Fibroblast of mammary gland (primary cell): ENCODE data around the gene ZFHX2.
A peak's percentile ranks its signal among the peaks of the same experiment; 100 is the strongest.
"Not testable (repeated sequence)": the region's sequence is repeated elsewhere in the genome, so short reads cannot be mapped to it uniquely, and the experiment has no call there.

Experiments
- DNase-seq: peaks from one replicate; pipeline ENCODE4 v3.0.0-alpha.2; 2010; ENCODE audit warnings: low read depth
- H3K4me3 ChIP-seq: 2 replicates; pipeline ENCODE4 v1.5.1; 2011; ENCODE audit warnings: low read depth, mild to moderate bottlenecking, low read length, moderate library complexity; ENCODE audit not compliant: control insufficient read depth
- TF ChIP-seq, protein P1 (sequence below): conservative IDR thresholded peaks from 2 replicates; pipeline ENCODE4 v1.5.1; 2011; ENCODE audit warnings: low read depth, low read length, inconsistent platforms; ENCODE audit not compliant: control insufficient read depth, insufficient read depth

The ZFHX2 gene

DNA sequence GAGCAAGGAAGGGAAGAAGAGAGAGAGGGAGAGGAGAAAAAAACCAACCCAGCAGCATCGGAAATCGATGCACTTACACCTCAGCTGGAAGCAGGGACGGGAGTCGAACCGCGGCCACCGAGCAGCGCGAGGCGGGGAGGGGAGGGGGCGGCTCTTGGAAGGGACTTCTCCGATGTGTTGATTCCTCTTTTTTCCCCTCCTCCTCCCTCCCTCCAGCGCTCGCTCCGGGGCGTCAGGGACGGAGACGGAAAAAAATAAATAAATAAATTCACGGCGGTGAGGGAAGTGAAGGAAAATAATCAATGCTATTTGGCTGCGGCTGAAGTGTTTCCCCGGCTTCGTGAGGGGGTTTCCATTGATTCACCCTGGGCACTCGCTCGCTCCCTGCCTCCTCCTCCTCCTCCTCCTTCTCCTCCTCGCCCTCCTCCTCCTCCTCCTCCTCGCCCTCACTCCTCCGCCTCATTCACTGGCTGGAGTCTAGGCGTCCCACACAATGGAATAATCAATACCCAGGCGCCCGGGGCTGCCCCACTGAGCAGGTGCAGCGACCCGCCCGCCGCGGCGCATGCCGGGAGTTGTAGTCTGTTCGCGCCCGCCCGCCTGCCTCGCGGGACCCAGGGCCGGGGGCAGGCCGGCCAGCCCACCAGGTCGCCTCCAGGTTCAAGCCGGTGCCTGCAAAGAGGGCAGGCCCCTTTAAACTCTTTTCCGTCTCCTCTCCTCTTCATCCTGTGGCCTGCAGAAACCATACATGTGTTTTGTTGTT is at the start of gene ZFHX2:
TSS of gene ZFHX2 (minus strand) at position 500 of the 763 bp plus-strand sequence. CDS start 16,440 bp downstream, outside the sequence.
- TF ChIP-seq, protein P1, sequence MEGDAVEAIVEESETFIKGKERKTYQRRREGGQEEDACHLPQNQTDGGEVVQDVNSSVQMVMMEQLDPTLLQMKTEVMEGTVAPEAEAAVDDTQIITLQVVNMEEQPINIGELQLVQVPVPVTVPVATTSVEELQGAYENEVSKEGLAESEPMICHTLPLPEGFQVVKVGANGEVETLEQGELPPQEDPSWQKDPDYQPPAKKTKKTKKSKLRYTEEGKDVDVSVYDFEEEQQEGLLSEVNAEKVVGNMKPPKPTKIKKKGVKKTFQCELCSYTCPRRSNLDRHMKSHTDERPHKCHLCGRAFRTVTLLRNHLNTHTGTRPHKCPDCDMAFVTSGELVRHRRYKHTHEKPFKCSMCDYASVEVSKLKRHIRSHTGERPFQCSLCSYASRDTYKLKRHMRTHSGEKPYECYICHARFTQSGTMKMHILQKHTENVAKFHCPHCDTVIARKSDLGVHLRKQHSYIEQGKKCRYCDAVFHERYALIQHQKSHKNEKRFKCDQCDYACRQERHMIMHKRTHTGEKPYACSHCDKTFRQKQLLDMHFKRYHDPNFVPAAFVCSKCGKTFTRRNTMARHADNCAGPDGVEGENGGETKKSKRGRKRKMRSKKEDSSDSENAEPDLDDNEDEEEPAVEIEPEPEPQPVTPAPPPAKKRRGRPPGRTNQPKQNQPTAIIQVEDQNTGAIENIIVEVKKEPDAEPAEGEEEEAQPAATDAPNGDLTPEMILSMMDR: no peak
- H3K4me3 ChIP-seq: peak within 1 kb of the TSS; percentile 60
- peak; percentile 37 for DNase-seq

DNA sequence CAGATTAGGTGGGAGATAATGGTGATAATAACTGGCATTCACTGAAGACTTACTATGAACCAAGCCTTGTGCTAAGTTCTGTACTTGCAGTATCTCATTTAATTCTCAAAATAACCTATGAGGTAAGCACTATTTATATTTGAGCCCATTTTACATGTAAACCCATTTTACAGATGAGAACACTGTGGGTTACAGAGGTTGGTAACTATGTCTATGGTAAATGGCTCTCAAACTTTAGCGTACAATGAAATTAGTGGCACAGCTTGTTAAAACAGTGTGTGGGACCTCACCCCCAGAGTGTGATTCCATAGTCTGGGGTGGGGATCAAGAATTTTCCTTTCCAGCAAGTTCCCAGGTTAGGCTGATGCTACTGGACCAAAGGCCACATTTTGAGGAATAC is 49.2 kb upstream of the ZFHX2 start:
- TF ChIP-seq, protein P1: no peak
- no peak for DNase-seq
- no peak overlapping the region for H3K4me3 ChIP-seq

DNA sequence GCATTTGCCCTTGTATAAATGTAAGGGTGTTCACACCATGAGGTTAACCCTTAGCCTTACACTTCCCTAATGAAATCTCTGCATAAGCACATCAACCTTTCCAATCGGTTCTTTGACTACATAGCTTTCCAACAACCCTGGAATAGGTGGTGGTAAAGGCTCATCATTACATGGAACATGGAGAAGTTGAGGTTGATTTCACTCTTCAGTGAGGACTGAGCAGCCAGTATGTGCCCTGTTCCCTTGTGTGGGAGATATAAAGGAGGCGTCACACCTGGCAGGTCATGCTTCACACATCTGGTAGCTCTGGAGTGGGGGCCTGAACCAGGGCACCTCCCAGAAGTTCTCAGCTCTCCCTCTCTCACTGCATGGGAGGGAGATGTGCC is 48.8 kb upstream of the ZFHX2 start:
- TF ChIP-seq, protein P1: no peak
- H3K4me3 ChIP-seq: no peak overlapping the region
- no peak for DNase-seq

DNA sequence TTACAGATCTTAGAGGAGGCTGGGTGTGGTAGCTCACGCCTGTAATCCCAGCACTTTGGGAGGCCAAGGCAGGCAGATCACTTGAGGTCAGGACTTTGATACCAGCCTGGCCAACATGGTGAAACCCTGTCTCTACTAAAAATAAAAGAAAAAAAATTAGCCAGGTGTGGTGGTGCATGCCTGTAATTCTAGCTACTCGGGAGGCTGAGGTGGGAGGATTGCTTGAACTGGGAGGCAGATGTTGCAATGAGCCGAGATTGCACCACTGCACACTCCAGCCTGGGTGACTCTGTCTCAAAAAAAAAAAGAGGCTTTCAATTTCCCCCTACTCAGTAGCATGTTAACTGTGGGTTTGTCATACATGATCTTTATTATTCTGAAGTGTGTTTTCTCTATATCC is 42.6 kb upstream of the ZFHX2 start:
- not testable (repeated sequence) for H3K4me3 ChIP-seq, DNase-seq

DNA sequence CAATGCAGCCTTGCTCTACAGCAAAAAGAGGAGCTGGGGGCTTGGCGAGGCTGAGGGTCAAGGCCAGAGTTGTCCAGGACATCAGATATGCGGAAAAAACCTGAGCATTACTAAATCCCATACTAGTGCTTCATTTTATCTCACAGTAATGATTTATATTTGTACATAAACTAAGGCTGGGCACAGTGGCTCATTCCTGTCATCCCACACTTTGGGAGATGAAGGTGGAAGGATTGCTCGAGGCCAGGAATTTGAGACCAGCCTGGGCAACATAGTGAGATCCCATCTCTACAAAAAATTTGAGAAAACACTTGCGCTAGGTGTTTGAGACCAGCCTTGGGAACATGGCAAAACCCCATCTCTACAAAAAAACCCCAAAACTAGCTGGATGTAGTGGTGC is 38.6 kb upstream of the ZFHX2 start:
- no peak overlapping the region for H3K4me3 ChIP-seq
- TF ChIP-seq, protein P1: no peak
- DNase-seq: no peak

DNA sequence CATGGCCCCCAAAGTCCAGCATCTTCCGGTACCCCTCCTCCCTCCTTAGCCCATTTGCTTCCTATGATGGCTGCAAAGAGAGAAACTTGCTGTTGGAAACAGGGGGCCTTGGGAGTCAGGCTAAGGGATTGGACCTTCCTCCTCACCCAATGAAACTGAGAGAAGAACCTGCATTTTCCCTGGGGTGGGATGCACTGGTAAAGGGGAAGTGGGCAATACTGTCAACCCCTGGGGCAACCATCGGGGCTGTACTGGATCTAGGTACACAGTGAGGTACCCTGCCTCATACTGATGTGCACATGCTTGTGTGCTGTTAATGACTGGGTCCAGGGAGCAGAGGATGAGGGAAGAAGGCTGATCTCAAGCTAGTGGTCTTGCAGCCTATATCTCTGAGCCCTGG is 38.0 kb upstream of the ZFHX2 start:
- no peak for DNase-seq
- no peak overlapping the region for H3K4me3 ChIP-seq
- TF ChIP-seq, protein P1: no peak

DNA sequence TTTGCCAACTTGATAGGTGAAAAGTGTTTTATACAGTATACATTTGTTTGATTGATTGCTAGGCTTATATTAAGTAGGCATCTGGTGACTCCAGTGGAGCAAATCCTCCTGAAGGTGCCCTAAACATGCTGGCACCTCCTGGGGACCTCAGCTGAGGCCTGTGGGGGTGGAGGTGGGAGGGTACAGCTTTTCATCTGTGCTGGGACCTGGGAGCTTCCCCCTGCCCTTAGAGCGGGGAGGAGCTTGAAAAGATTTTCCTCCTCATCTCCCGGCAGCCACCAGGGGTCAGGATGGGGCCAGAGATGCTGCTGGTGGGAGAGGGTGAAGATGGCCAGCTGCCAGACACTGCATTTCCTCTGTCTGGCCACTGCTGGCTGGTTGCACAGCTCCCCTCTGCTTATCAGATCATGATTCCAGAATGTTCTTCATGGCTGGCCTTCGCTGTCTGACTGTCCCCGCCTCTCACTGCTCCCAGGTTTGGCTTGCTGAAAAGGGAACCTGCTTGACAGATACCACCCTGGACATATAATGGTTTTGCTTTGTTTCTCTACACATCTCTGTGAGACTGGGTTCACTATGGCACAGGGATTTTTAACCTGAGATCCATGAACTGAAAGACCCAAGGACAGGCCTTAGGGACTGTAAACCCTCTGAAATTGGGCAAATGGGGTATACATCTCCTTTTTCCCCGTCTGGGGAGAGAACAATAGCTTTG is 37.5 kb upstream of the ZFHX2 start:
- H3K4me3 ChIP-seq: no peak overlapping the region
- TF ChIP-seq, protein P1: peak; percentile 69
- DNase-seq: peak; percentile 81

DNA sequence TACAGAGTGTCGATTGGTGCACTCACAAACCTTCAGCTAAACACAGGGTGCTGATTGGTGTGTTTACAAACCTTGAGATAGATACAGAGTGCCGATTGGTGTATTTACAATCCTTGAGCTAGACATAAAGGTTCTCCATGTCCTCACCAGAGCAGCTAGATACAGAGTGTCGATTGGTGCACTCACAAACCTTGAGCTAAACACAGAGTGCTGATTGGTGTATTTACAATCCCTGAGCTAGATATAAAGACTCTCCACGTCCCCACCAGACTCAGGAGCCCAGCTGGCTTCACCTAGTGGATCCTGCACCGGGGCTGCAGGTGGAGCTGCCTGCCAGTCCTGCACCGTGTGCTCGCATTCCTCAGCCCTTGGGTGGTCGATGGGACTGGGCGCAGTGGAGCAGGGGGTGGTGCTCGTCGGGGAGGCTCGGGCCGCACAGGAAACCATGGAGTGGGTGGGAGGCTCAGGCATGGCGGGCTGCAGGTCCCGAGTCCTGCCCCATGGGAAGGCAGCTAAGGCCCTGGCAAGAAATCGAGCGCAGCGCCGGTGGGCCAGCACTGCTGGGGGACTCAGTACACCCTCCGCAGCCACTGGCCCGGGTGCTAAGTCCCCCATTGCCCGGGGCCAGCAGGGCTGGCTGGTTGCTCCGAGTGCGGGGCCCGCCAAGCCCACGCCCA is 33.1 kb upstream of the ZFHX2 start:
- DNase-seq, H3K4me3 ChIP-seq: not testable (repeated sequence)

DNA sequence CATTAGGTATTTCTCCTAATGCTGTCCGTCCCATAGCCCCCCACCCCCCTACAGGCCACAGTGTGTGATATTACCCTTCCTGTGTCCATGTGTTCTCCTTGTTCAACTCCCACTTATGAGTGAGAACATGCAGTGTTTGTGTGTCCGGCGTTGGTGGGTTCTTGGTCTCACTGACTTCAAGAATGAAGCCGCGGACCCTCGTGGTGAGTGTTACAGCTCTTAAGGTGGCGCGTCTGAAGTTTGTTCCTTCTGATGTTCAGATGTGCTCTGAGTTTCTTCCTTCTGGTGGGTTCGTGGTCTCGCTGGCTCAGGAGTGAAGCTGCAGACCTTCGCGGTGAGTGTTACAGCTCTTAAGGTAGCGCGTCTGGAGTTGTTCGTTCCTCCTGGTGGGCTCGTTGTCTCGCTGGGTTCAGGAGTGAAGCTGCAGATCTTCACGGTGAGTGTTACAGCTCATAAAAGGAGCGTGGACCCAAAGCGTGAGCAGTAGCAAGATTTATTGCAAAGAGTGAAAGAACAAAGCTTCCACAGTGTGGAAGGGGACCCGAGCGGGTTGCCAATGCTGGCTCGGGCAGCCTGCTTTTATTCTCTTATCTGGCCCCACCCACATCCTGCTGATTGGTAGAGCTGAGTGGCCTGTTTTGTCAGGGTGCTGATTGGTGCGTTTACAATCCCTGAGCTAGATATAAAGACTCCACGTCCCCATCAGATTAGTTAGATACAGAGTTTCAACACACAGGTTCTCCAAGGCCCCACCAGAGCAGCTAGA is 32.4 kb upstream of the ZFHX2 start:
- not testable (repeated sequence) for H3K4me3 ChIP-seq, DNase-seq
